IMR-90 (cell line): ENCODE results near the gene ERC2. TPM values are rescaled to one million over a fixed set of nuclear protein-coding genes. Genes with fewer than 3 reads are reported as not detected.
A peak's percentile ranks its signal among the peaks of the same experiment; 100 is the strongest.

ENCODE experiments used
- ATAC-seq: fragments of 200-7000 bp; cut with Tn5 transposase; 2 replicates; pipeline ENCODE4 v1.9.1; 2020; ENCODE audit warnings: low read depth, mild to moderate bottlenecking, moderate library complexity
- BruUV-seq: library from RNA; stranded (reverse); fragments of 400-500 nt; replicated peaks from 2 replicates; lab custom pipeline; 2021; lab: Mats Ljungman, UMichigan
- CTCF ChIA-PET: fragments of 300-600 bp; formaldehyde crosslinking; extraction: SDS; loops from one replicate; lab custom pipeline; 2021; ENCODE audit warnings: antibody characterized with exemption; lab: Yijun Ruan, JAX
- POLR2A ChIA-PET: fragments of 300-600 bp; sonication (Branson Sonifier 250); formaldehyde crosslinking; loops from one replicate; lab custom pipeline; 2022; ENCODE audit warnings: antibody characterized with exemption; ENCODE audit not compliant: unreplicated experiment; lab: Charles Lee
- DNase-seq: peaks from one replicate; pipeline ENCODE4 v3.0.0; 2013
- H2AFZ ChIP-seq: replicated peaks from 2 replicates; pipeline ENCODE3; 2013; ENCODE audit warnings: low read length, mild to moderate bottlenecking; ENCODE audit not compliant: poor library complexity
- H2AK5ac ChIP-seq: 2 replicates; pipeline ENCODE4 v1.6.1; 2013; ENCODE audit warnings: low read depth, low read length, inconsistent platforms
- H2AK9ac ChIP-seq: replicated peaks from 2 replicates; pipeline ENCODE3; 2013; ENCODE audit warnings: mild to moderate bottlenecking, low read depth, low read length, moderate library complexity; ENCODE audit not compliant: poor library complexity
- H2BK120ac ChIP-seq: 2 replicates; pipeline ENCODE4 v1.6.1; 2013; ENCODE audit warnings: low read depth, low read length, inconsistent platforms
- H2BK15ac ChIP-seq: 3 replicates; pipeline ENCODE4 v1.6.1; 2013; ENCODE audit warnings: low read depth, low read length, inconsistent platforms
- H2BK20ac ChIP-seq: 2 replicates; pipeline ENCODE4 v1.6.1; 2013; ENCODE audit warnings: low read depth, mild to moderate bottlenecking, inconsistent platforms, low read length, moderate library complexity
- H2BK5ac ChIP-seq: 2 replicates; pipeline ENCODE4 v1.6.1; 2013; ENCODE audit warnings: mild to moderate bottlenecking, low read depth, low read length, inconsistent platforms; ENCODE audit not compliant: poor library complexity, severe bottlenecking
- H3K14ac ChIP-seq: replicated peaks from 2 replicates; pipeline ENCODE4 v1.6.1; 2013; ENCODE audit warnings: low read depth, low read length, inconsistent platforms
- H3K18ac ChIP-seq: 2 replicates; pipeline ENCODE4 v1.6.1; 2013; ENCODE audit warnings: low read depth, low read length, control low read depth
- H3K23ac ChIP-seq: 2 replicates; pipeline ENCODE4 v1.6.1; 2013; ENCODE audit warnings: low read depth, low read length, inconsistent platforms
- H3K27ac ChIP-seq: 2 replicates; pipeline ENCODE4 v1.5.1; 2013; ENCODE audit warnings: mild to moderate bottlenecking, control low read depth, low read length; ENCODE audit not compliant: insufficient read depth
- H3K27me3 ChIP-seq: 2 replicates; pipeline ENCODE4 v1.6.1; 2013; ENCODE audit warnings: low read length; ENCODE audit not compliant: control insufficient read depth, insufficient read depth
- H3K36me3 ChIP-seq: 2 replicates; pipeline ENCODE4 v1.6.1; 2013; ENCODE audit warnings: low read length, mixed read lengths; ENCODE audit not compliant: control insufficient read depth, insufficient read depth
- H3K4ac ChIP-seq: 2 replicates; pipeline ENCODE4 v1.6.1; 2013; ENCODE audit warnings: low read depth, low read length, inconsistent platforms
- H3K4me1 ChIP-seq: 2 replicates; pipeline ENCODE4 v1.6.1; 2013; ENCODE audit warnings: low read length, mixed read lengths; ENCODE audit not compliant: control insufficient read depth, insufficient read depth
- H3K4me2 ChIP-seq: 2 replicates; pipeline ENCODE4 v1.6.1; 2013; ENCODE audit warnings: low read depth, mild to moderate bottlenecking, control low read depth, low read length, moderate library complexity
- H3K4me3 ChIP-seq: 2 replicates; pipeline ENCODE4 v1.5.1; 2013; ENCODE audit warnings: low read depth, mild to moderate bottlenecking, control low read depth, low read length, moderate library complexity; ENCODE audit not compliant: insufficient read depth
- H3K56ac ChIP-seq: 2 replicates; pipeline ENCODE4 v1.6.1; 2013; ENCODE audit warnings: low read length, inconsistent platforms; ENCODE audit not compliant: insufficient read depth; ENCODE audit errors: extremely low read depth
- H3K79me1 ChIP-seq, 2 experiments: 2 replicates each; pipeline ENCODE4 v1.6.1; 2013; ENCODE audit warnings: low read length in 2 of 2, inconsistent platforms in 1 of 2, low read depth in 1 of 2
- H3K9ac ChIP-seq: 2 replicates; pipeline ENCODE4 v1.6.1; 2013; ENCODE audit warnings: low read depth, low read length, control low read depth
- H3K9me1 ChIP-seq: 2 replicates; pipeline ENCODE4 v1.6.1; 2013; ENCODE audit warnings: low read length, inconsistent platforms; ENCODE audit not compliant: insufficient read depth
- H3K9me3 ChIP-seq: 2 replicates; pipeline ENCODE4 v1.6.1; 2013; ENCODE audit warnings: low read length; ENCODE audit not compliant: control insufficient read depth, insufficient read depth
- H4K20me1 ChIP-seq: 2 replicates; pipeline ENCODE4 v1.6.1; 2013; ENCODE audit warnings: low read length, inconsistent platforms; ENCODE audit not compliant: insufficient read depth
- H4K5ac ChIP-seq: 2 replicates; pipeline ENCODE4 v1.6.1; 2013; ENCODE audit warnings: mild to moderate bottlenecking, low read depth, low read length, control low read depth
- H4K8ac ChIP-seq, 2 experiments: 2 replicates each; pipeline ENCODE4 v1.6.1; 2013; ENCODE audit warnings: low read depth in 2 of 2, low read length in 2 of 2, control low read depth in 1 of 2, inconsistent platforms in 1 of 2
- H4K91ac ChIP-seq: 2 replicates; pipeline ENCODE4 v1.6.1; 2013; ENCODE audit warnings: low read depth, low read length, inconsistent platforms; ENCODE audit not compliant: insufficient read depth
- BHLHE40 ChIP-seq: fragments of 150-350 bp; IDR thresholded peaks from 2 replicates; pipeline ENCODE4 v1.6.1; 2016; ENCODE audit warnings: mild to moderate bottlenecking, low read depth, low read length
- CHD1 ChIP-seq: IDR thresholded peaks from 2 replicates; pipeline ENCODE4 v1.6.1; 2012; ENCODE audit warnings: low read depth, low read length, improper control_type of control experiment
- FOS ChIP-seq: fragments of 150-350 bp; IDR thresholded peaks from 2 replicates; pipeline ENCODE4 v1.6.1; 2016; ENCODE audit warnings: low read depth, low read length
- MAZ ChIP-seq: IDR thresholded peaks from 2 replicates; pipeline ENCODE4 v1.6.1; 2012; ENCODE audit warnings: low read depth, mild to moderate bottlenecking, low read length, improper control_type of control experiment, moderate library complexity, borderline replicate concordance
- MXI1 ChIP-seq: IDR thresholded peaks from 2 replicates; pipeline ENCODE4 v1.6.1; 2012; ENCODE audit warnings: low read depth, mild to moderate bottlenecking, low read length, moderate library complexity, borderline replicate concordance
- NFE2L2 ChIP-seq: fragments of 150-350 bp; IDR thresholded peaks from 2 replicates; pipeline ENCODE4 v1.6.1; 2016; ENCODE audit warnings: low read depth, mild to moderate bottlenecking, low read length
- POLR2A ChIP-seq: IDR thresholded peaks from 2 replicates; pipeline ENCODE4 v1.6.1; 2012; ENCODE audit warnings: mild to moderate bottlenecking, low read depth, low read length
- RAD21 ChIP-seq: IDR thresholded peaks from 2 replicates; pipeline ENCODE4 v1.6.1; 2012; ENCODE audit warnings: low read length, improper control_type of control experiment
- RFX5 ChIP-seq: IDR thresholded peaks from 2 replicates; pipeline ENCODE4 v1.8.0; 2012; ENCODE audit warnings: low read depth, mild to moderate bottlenecking, low read length, moderate library complexity
- SMC3 ChIP-seq: fragments of 150-350 bp; IDR thresholded peaks from 2 replicates; pipeline ENCODE4 v1.6.1; 2016; ENCODE audit warnings: low read depth, mild to moderate bottlenecking, antibody characterized with exemption, low read length, moderate library complexity
- WGBS, 2 experiments: methylation state at CpG; one replicate each; pipeline versions ENCODE4 v1.1.5 to v1.1.7; 2013; ENCODE audit warnings: missing lambda C conversion rate in 2 of 2; ENCODE audit not compliant: insufficient read length in 1 of 2; ENCODE audit errors: extremely low coverage in 2 of 2; 5-methylcytosine and 5-hydroxymethylcytosine counted together
- dilution Hi-C: fragments of 300-500 bp; cut with HindIII; formaldehyde crosslinking; loops from one replicate; pipeline ENCODE4 v1.14.3; 2018; ENCODE audit warnings: low sequenced_read_pairs; ENCODE audit not compliant: unreplicated experiment
- in situ Hi-C: fragments of 300-500 bp; cut with MboI; formaldehyde crosslinking; loops from 3 replicates; pipeline ENCODE4 v1.14.3; 2019; ENCODE audit warnings: low sequenced_read_pairs, inconsistent platforms, mixed read lengths
- intact Hi-C: fragments of 100-400 bp; cut with micrococcal nuclease; formaldehyde crosslinking; loops from 2 replicates; pipeline ENCODE4 v1.10.0; 2022
- polyA plus RNA-seq, 3 experiments: library from polyadenylated mRNA; depleted of rRNA; stranded (reverse); fragments of >200 nt; gene quantifications; 2 replicates each; pipeline ENCODE4 v1.2.3, GENCODE V29; 2012; ENCODE audit warnings: low replicate concordance in 1 of 3
- total RNA-seq: library from RNA; depleted of rRNA; stranded (reverse); fragments of >200 nt; gene quantifications from 2 replicates; pipeline ENCODE4 v1.2.3, GENCODE V29; 2012
- TF ChIP-seq, protein P1 (sequence below): fragments of 150-350 bp; IDR thresholded peaks from 2 replicates; pipeline ENCODE4 v1.6.1; 2016; ENCODE audit warnings: low read depth, mild to moderate bottlenecking, low read length, moderate library complexity, borderline replicate concordance
- TF ChIP-seq, protein P2 (sequence below): conservative IDR thresholded peaks from 2 replicates; pipeline ENCODE4 v1.5.1; 2012; ENCODE audit warnings: mild to moderate bottlenecking, low read depth, low read length, improper control_type of control experiment

ERC2 gene
- total and polyA plus RNA-seq, 2 of the 4 experiments (the other 2 are of a cell fraction), result 0.17 to 0.18 TPM

DNA sequence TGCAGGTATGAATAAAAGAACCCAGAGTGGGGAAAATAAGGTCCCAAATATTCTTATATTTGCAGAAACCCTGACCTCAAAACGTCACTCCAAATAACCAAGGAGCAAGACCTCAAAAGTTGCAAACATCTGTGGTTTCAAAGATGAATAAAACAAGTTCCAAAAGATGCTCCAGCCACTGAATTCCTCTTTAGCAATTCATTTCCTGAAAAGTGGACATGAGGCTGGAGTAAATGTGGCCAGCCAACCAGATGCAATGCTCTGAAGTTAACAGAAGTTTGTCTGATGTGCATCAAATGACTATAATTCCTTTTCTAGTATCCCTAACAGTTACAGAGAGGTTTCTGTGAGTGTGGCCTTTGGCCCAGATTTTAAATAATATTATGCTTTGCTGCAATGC lies 910.0 kb downstream of the ERC2 start:
- TF ChIP-seq RFX5, result no peak
- no peak for TF ChIP-seq NFE2L2
- TF ChIP-seq, protein P1, sequence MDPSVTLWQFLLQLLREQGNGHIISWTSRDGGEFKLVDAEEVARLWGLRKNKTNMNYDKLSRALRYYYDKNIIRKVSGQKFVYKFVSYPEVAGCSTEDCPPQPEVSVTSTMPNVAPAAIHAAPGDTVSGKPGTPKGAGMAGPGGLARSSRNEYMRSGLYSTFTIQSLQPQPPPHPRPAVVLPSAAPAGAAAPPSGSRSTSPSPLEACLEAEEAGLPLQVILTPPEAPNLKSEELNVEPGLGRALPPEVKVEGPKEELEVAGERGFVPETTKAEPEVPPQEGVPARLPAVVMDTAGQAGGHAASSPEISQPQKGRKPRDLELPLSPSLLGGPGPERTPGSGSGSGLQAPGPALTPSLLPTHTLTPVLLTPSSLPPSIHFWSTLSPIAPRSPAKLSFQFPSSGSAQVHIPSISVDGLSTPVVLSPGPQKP, result no peak
- no peak for TF ChIP-seq SMC3
- TF ChIP-seq RAD21, result no peak
- TF ChIP-seq BHLHE40, result no peak
- no peak for TF ChIP-seq FOS
- no peak for TF ChIP-seq CHD1
- TF ChIP-seq, protein P2, sequence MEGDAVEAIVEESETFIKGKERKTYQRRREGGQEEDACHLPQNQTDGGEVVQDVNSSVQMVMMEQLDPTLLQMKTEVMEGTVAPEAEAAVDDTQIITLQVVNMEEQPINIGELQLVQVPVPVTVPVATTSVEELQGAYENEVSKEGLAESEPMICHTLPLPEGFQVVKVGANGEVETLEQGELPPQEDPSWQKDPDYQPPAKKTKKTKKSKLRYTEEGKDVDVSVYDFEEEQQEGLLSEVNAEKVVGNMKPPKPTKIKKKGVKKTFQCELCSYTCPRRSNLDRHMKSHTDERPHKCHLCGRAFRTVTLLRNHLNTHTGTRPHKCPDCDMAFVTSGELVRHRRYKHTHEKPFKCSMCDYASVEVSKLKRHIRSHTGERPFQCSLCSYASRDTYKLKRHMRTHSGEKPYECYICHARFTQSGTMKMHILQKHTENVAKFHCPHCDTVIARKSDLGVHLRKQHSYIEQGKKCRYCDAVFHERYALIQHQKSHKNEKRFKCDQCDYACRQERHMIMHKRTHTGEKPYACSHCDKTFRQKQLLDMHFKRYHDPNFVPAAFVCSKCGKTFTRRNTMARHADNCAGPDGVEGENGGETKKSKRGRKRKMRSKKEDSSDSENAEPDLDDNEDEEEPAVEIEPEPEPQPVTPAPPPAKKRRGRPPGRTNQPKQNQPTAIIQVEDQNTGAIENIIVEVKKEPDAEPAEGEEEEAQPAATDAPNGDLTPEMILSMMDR, result no peak
- no peak for TF ChIP-seq MXI1
- TF ChIP-seq POLR2A, result no peak
- no peak for TF ChIP-seq MAZ
- Histone ChIP-seq H3K36me3 (no peaks in the 10 kb centered on the region), H4K91ac (no peak overlapping the region), H2AFZ (no peak overlapping the region), H4K8ac (no peak overlapping the region), H3K27me3 (no peaks in the 10 kb centered on the region), H2AK9ac (no peak overlapping the region), H3K9me3 (no peaks in the 10 kb centered on the region), H3K9me1 (peaks cover 10% of the 10 kb centered on the region; the same call in 1 of the 2 replicates), H2AK5ac (no peak overlapping the region), H3K4ac (no peak overlapping the region), H3K4me2 (no peak overlapping the region), H3K18ac (no peak overlapping the region), H3K56ac (no peak overlapping the region), H3K14ac (no peak overlapping the region), H3K4me1 (peaks cover 7% of the 10 kb centered on the region), H2BK20ac (no peak overlapping the region), H3K9ac (no peak overlapping the region), H3K27ac (no peak overlapping the region), H2BK15ac (no peak overlapping the region), H3K79me1 (no peaks in the 10 kb centered on the region), H2BK120ac (no peak overlapping the region), H3K23ac (no peak overlapping the region), H2BK5ac (no peak overlapping the region), H4K20me1 (no peaks in the 10 kb centered on the region), H4K5ac (no peak overlapping the region), H3K4me3 (no peak overlapping the region)
- DNase-seq (peak; percentile 64), ATAC-seq (peak; percentile 58)
- no CpG with 5 or more reads among the region's 1 CpG for WGBS, 2 experiments
- dilution Hi-C loops, result no loop called here
- intact Hi-C loops, result loop anchor here (5.0 kb wide), 2 partner anchors 66 to 159 kb away; no protein-coding TSS in a partner anchor
- in situ Hi-C loops, result no loop called here
- ChIA-PET CTCF (no interaction called here), POLR2A (no interaction called here)
- BruUV-seq, result no TSS peak
